ENCODE results near the gene SEC61A2.

DNA sequence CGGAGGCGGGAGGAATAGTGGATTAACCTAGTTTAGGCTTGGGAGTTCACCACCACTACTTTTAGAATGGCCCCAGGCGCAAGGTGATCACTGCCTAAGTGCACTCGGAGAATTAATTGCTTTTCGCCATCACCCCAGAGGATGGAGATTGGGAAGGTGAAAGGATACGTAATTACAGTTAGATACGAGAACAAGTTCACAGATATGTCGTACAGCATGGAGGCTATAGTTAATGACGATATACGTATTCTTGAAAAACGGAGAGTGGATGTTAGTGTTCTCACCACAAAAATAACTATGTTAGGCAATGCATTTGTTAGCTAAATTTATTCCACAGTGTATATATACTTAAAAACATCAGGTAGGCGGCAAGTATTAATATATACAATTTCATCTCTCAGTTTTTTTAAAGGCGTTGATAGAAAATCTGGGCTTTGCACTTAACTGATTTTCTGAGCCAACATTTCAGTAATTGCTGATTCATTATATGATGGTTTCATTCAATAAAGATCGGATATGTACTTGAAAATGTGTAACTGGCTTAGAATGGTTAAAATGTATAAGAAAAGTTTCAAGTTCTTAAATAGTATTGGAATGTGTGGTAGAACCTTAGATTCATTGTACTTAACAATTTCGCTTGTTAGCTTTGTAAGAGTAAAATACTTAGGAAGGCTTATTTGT lies 67.2 kb downstream of the SEC61A2 start:
- TF ChIP-seq, protein P1, sequence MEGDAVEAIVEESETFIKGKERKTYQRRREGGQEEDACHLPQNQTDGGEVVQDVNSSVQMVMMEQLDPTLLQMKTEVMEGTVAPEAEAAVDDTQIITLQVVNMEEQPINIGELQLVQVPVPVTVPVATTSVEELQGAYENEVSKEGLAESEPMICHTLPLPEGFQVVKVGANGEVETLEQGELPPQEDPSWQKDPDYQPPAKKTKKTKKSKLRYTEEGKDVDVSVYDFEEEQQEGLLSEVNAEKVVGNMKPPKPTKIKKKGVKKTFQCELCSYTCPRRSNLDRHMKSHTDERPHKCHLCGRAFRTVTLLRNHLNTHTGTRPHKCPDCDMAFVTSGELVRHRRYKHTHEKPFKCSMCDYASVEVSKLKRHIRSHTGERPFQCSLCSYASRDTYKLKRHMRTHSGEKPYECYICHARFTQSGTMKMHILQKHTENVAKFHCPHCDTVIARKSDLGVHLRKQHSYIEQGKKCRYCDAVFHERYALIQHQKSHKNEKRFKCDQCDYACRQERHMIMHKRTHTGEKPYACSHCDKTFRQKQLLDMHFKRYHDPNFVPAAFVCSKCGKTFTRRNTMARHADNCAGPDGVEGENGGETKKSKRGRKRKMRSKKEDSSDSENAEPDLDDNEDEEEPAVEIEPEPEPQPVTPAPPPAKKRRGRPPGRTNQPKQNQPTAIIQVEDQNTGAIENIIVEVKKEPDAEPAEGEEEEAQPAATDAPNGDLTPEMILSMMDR (conservative IDR thresholded peaks at IDR 0.05) = no peak
- TF ChIP-seq EZH2 (IDR thresholded peaks at IDR 0.05; ENCODE audit: low read depth) = no peak
